ENCODE data around the gene PVR. TPM values are rescaled to one million over a fixed set of nuclear protein-coding genes. Genes with fewer than 3 reads are reported as not detected.
"Not testable (repeated sequence)": the region's sequence is repeated elsewhere in the genome, so short reads cannot be mapped to it uniquely, and the experiment has no call there.

PVR gene
- total and polyA plus RNA-seq, 7 donors: 3.0 to 39.4 (median 11.5) TPM

DNA sequence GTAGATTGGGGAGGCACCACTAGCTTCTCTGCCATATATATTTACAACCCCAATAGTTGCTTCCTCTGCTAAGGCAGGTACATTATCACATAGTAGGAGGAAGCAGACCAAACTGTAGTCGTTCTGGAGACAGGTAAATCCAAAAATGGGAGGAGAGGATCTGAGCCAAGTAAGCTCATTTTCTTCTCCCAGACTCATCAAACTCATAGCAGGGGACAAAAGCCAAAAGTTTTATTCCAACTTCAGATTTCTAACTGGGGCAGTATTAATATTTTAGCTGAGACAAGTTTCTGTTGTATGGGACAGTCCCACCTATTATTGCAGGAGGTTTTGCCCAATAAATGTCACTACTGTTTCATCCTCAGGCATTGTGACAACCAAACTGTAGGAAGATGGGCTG, 38.2 kb upstream of the PVR start:
- H3K9me3 ChIP-seq: no peaks in the 10 kb centered on the region
- H3K36me3 ChIP-seq: no peaks in the 10 kb centered on the region
- TF ChIP-seq POLR2A (IDR thresholded peaks at IDR 0.05) (no peak), POLR2AphosphoS5 (IDR thresholded peaks at IDR 0.05) (no peak), EP300 (IDR thresholded peaks at IDR 0.05) (no peak)
- TF ChIP-seq, protein P1, sequence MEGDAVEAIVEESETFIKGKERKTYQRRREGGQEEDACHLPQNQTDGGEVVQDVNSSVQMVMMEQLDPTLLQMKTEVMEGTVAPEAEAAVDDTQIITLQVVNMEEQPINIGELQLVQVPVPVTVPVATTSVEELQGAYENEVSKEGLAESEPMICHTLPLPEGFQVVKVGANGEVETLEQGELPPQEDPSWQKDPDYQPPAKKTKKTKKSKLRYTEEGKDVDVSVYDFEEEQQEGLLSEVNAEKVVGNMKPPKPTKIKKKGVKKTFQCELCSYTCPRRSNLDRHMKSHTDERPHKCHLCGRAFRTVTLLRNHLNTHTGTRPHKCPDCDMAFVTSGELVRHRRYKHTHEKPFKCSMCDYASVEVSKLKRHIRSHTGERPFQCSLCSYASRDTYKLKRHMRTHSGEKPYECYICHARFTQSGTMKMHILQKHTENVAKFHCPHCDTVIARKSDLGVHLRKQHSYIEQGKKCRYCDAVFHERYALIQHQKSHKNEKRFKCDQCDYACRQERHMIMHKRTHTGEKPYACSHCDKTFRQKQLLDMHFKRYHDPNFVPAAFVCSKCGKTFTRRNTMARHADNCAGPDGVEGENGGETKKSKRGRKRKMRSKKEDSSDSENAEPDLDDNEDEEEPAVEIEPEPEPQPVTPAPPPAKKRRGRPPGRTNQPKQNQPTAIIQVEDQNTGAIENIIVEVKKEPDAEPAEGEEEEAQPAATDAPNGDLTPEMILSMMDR (IDR thresholded peaks at IDR 0.05): no peak
- peaks cover 0 to 11% (median 0%) of the 10 kb centered on the region in 3 donors for H3K27me3 ChIP-seq
- intact Hi-C loops (cut with DNase I): no loop called here
- no peak overlapping the region for H3K27ac ChIP-seq
- no peak overlapping the region for H3K4me3 ChIP-seq
- WGBS, 2 donors: 55 to 69% methylated on average over 1 of the region's 1 CpG
- H3K4me1 ChIP-seq: no peaks in the 10 kb centered on the region
- no peak for DNase-seq

DNA sequence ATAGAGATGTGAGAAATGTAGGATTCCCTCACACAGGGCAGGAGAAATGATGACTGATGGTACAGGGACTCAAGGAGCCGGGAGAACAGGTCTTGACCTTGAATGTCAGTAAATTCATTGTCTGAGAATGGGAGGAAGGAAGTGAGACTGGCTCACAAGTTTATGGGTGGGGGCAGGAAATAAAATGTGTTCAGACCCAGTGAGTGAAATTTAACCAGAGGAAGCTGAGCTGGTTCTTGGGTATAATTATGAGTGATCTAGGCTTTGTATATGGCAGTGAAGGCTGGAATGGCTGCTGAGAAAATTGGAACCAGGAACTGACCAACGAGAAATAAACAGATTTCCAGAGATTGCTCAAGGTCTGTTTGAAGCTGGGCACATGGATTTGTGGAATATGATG, 36.7 kb upstream of the PVR start:
- no peak for TF ChIP-seq POLR2A (IDR thresholded peaks at IDR 0.05)
- TF ChIP-seq POLR2AphosphoS5 (IDR thresholded peaks at IDR 0.05): peak in 2 of 4 donors; percentile 24 to 40
- 3 to 12% methylated on average over 2 of the region's 2 CpGs for WGBS, 2 donors
- Histone ChIP-seq H3K27me3 (peaks cover 0 to 11% (median 0%) of the 10 kb centered on the region in 3 donors), H3K4me1 (no peaks in the 10 kb centered on the region), H3K9me3 (no peaks in the 10 kb centered on the region), H3K27ac (no peak overlapping the region), H3K4me3 (no peak overlapping the region), H3K36me3 (no peaks in the 10 kb centered on the region)
- intact Hi-C loops (cut with DNase I): no loop called here
- no peak for DNase-seq

DNA sequence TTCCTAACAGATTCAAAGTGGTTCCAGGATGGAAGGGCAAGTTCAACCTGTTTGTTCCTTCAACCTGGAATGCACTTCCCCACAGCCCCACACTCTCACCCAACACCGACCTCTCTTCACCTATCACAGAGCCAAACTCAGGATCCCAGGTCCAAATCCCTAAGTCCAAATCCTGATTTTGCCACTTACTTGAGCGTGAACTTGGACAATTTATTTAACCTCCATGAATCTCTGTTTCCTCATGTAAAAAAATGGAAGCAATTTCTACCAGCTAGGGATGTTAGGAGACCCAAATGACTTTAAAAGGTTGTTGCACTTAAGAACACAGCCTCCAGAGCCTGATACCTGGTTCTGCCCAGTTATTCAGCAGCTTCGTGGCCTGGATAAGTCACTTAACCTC, 35.8 kb upstream of the PVR start:
- WGBS, 2 donors: 73 to 81% methylated on average over 3 of the region's 3 CpGs
- Histone ChIP-seq H3K9me3 (no peaks in the 10 kb centered on the region), H3K4me1 (no peaks in the 10 kb centered on the region), H3K27me3 (peaks cover 0 to 11% (median 0%) of the 10 kb centered on the region in 3 donors), H3K27ac (no peak overlapping the region), H3K36me3 (no peaks in the 10 kb centered on the region), H3K4me3 (no peak overlapping the region)
- intact Hi-C loops (cut with DNase I): no loop called here
- no peak for TF ChIP-seq EP300 (IDR thresholded peaks at IDR 0.05)
- DNase-seq: no peak

DNA sequence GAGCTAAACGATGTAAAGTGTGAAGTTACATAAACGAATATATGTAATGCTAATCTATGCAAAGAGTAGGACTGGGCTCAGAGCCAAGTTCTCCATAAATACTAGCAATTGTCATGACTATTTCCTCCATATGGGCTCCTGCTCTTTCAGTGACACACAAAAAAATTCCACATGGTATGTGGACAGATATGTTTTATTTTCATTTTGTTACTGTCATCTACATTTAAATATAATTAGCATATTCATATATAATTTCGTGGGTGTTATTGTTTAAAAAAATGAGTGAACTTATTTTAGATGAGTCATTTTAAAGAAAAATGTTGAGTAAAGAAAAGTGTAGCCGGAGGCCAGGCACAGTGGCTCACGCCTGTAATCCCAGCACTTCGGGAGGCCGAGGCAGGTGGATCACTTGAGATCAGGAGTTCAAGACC, 35.3 kb upstream of the PVR start:
- 45 to 53% methylated on average over 7 of the region's 7 CpGs for WGBS, 2 donors
- H3K9me3 ChIP-seq: no peaks in the 10 kb centered on the region
- intact Hi-C loops (cut with DNase I): no loop called here

DNA sequence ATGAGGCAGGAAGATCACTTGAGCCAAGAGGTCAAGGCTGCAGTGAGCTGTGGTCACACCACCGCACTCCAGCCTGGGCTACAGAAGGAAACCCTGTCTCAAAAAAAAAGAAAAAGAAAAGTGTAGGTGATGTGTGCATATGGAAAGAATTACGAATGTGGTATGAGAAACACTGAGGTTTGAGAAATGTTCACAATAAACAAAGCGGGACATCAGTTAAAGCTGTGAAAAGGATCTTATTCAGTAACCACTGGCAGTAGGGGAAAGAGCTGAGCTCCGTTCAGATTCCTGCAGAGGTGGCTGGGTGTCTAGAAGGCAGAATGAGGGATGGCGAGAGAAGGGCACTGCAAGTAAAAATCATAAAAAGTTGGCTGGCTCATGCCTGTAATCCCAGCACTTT, 34.5 kb upstream of the PVR start:
- no peak for DNase-seq
- Histone ChIP-seq H3K36me3 (no peaks in the 10 kb centered on the region), H3K27ac (no peak overlapping the region), H3K4me1 (no peaks in the 10 kb centered on the region), H3K4me3 (no peak overlapping the region), H3K9me3 (no peaks in the 10 kb centered on the region), H3K27me3 (peaks cover 0 to 11% (median 0%) of the 10 kb centered on the region in 3 donors)
- intact Hi-C loops (cut with DNase I): no loop called here
- 90 to 91% methylated on average over 5 of the region's 5 CpGs for WGBS, 2 donors
- TF ChIP-seq POLR2A (IDR thresholded peaks at IDR 0.05): no peak
- TF ChIP-seq, protein P1 (IDR thresholded peaks at IDR 0.05): no peak

More for the DNA sequence above, 35.3 kb upstream of the PVR start:
- DNase-seq: no peak
- Histone ChIP-seq H3K36me3 (no peaks in the 10 kb centered on the region), H3K4me3 (no peak overlapping the region), H3K27ac (no peak overlapping the region), H3K4me1 (no peaks in the 10 kb centered on the region), H3K27me3 (peaks cover 0 to 11% (median 0%) of the 10 kb centered on the region in 3 donors)
- no peak for TF ChIP-seq EP300 (IDR thresholded peaks at IDR 0.05)
- TF ChIP-seq, protein P1 (IDR thresholded peaks at IDR 0.05): no peak
- no peak for TF ChIP-seq POLR2AphosphoS5 (IDR thresholded peaks at IDR 0.05)

DNA sequence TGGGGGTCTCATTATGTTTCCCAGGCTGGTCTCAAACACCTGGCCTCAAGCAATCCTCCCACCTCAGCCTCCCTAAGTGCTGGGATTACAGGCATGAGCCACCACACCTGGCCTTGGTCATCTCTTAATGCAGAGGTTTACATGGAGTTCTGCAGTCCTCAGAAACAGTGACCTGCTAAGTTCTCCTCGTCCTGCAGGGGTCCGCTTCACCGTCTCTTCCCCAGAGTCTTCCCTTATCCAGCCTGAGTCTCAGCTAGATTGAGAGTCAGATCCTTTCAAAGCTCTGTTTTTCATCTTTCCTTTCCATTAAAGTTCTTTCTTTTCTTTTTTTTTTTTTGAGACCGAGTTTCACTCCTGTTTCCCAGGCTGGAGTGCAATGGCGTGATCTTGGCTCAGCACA, 33.2 kb upstream of the PVR start:
- H3K4me3 ChIP-seq; intact Hi-C loops (cut with DNase I); H3K36me3 ChIP-seq; H3K27me3 ChIP-seq; H3K9me3 ChIP-seq; DNase-seq; H3K27ac ChIP-seq; H3K4me1 ChIP-seq: not testable (repeated sequence)
- WGBS, 2 donors: 87 to 92% methylated on average over 5 of the region's 5 CpGs

Measured in sigmoid colon (tissue), 7 donors.